NOMO-1 treated with DMSO at 0.1 percent for 48 hours (cell line): ENCODE results near the gene OR2B6.

Source experiments
- DNase-seq: peaks from one replicate; lab custom pipeline; 2025; ENCODE audit not compliant: unreplicated experiment; lab: John Stamatoyannopoulos, UW

Gene OR2B6

DNA sequence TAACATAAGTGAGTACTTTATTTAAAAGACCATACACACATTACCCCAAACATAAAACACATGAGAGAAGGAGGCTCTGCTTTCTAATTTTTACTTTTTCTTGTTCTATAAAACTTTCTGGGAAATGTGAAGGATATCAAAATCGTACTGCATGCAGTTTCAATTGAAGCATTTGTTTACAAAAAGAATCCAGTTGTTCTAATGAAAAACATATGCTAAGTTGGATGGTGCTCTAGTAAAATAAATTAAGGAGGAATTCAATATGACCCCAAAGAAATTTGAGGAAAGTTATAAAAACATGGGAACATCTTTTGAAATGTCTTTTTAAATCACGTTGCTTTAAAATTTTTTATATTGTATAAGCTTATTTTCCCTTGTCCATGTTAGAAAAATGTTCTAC, 37.6 kb downstream of the OR2B6 start:
- DNase-seq = no peak

DNA sequence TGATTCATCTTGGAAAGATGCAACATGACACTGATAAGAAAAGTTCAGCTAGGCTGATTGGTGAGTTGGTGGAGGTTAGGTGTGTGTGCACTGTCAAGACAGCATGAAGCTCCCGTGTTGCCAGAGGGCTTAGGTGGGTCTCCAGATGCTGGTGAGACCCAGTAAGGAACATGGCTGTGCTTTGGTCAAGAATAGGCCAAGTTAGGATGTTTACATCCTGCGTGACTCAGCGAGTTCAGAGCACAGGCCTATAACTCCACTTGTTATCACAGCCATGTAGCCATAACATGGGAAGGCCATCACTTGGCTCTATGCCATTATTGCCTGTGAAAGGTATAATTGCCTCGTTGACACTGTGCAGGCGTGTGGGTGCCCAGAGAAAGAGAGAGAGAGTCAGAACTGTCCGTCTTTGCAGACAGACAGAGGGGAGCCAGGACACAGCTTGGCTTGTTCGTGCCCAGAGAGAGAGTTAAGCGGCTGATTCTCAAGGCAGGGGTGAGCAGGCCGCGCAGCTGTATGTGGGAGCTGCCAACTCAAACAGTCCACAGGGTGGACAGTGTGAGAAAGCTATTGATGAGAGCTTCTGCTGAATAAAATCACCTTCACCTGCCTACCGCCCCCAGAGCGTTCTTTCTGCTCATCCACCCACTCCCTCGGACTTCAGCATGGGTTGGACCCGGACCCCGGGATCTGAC, 43.5 kb downstream of the OR2B6 start:
- no peak for DNase-seq

GRCh38 chr6:28001351-28001750, 44.3 kb downstream of the OR2B6 start:
- DNase-seq = no peak

- DNase-seq = no peak
Observed at GRCh38 chr6:28001751-28002150, 44.7 kb downstream of the OR2B6 start.

GRCh38 chr6:28002161-28002560, 45.1 kb downstream of the OR2B6 start:
- DNase-seq = no peak

GRCh38 chr6:28003059-28003458, 46.0 kb downstream of the OR2B6 start:
- DNase-seq = no peak

DNA sequence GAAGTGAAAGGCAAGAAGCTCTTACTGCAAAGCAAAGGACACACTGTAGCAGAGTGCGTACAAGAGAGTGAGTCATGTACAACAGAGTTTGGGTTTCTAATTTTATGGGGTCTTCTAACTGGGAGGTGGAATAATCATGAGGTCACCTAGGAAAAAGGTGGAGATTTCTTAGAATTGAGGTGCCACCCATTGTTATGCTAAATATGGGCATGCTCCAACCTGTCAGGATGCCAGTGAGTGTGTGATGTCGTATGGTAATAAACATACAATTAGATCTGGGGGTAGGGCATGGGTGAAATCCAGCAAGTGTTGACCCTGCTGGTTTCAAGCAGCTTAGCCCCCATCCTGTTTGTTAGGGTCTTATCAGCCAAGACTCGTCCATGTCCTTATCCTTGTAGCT, 46.6 kb downstream of the OR2B6 start:
- no peak for DNase-seq

- DNase-seq = no peak
Observed at GRCh38 chr6:28004350-28005151, 47.5 kb downstream of the OR2B6 start.

DNA sequence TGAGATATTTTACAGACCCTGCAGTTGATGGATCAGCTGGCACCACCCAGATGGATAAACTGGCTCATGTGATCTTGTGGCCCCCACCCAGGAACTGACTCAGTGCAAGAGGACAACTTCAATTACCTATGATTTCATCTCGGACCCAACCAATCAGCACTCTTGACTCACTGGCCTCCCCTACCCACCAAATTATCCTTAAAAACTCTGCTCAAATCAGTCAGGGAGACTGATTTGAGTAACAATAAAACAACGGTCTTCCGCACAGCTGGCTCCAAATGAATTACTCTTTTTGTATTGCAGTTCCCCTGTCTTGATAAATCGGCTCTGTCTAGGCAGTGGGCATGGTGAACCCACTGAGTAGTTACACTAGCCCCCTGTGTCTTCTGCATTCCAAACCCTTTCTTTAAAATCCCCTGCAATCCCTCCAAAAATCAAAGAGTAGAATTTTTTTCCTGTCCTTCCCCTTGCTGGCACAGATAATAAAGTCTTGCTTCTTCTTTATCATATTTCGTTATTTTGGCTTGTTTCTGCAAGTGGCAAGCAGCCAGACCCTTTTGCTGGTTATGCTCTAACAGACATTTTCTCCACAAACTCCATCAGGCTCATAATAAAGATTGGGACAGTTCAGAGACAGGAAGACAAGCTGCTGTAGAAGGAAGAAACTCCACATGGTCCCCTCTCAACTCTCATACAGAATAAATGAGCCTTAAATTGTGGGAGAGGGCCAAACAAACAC, 48.3 kb downstream of the OR2B6 start:
- no peak for DNase-seq

DNA sequence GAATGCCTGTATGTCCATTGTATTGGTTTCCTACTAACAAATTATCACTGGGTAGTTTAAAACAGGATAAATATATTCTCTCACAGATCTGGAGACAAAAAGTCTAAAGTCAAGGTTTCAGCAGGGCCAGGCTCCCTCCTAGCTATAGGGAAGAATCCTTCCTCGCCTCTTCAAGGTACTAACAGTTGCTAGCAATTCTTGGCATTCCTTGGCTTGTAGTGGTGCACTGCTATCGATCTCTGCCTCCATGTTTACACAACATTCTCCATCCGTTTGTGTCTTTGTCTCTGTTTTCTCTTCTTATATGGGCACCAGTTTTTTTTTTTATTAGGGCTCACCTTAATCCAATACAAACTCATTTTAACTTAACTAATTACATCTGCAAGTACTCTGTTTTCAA, 48.9 kb downstream of the OR2B6 start:
- DNase-seq = no peak
